Omental fat pad (tissue), 4 donors: ENCODE data around the gene SPAM1. TPM values are rescaled to one million over a fixed set of nuclear protein-coding genes. Genes with fewer than 3 reads are reported as not detected.

Source experiments
- ATAC-seq: fragments of 150-250 bp; one replicate; pipeline ENCODE4 v1.9.1; 2016; ENCODE audit warnings: mild to moderate bottlenecking, moderate library complexity; ENCODE audit not compliant: low FRiP score
- DNase-seq: peaks from one replicate; pipeline ENCODE4 v3.0.0-alpha.2; 2019; ENCODE audit warnings: low spot score
- CTCF ChIP-seq, 3 donors: fragments of 450-650 bp; IDR thresholded peaks; one replicate each; pipeline ENCODE4 v1.5.1; 2016 to 2017; ENCODE audit warnings: antibody characterized with exemption in 3 of 3, mild to moderate bottlenecking in 3 of 3, moderate library complexity in 2 of 3
- total RNA-seq, 4 donors: library from RNA; depleted of rRNA; stranded (reverse); fragments of >200 nt; gene quantifications; one replicate each; pipeline ENCODE4 v1.1.0, GENCODE V29; 2016

Gene SPAM1
- total RNA-seq, 4 donors from 2014 or later = not detected

GRCh38 chr7:123901101-123901500 lies 23.9 kb upstream of the SPAM1 start:
- ATAC-seq (no peak), DNase-seq (no peak)
- no peak for TF ChIP-seq CTCF (IDR thresholded peaks at IDR 0.05)

- ATAC-seq (no peak), DNase-seq (no peak)
- no peak for TF ChIP-seq CTCF (IDR thresholded peaks at IDR 0.05)
Observed at GRCh38 chr7:123905714-123906113, 19.3 kb upstream of the SPAM1 start.

- DNase-seq (no peak), ATAC-seq (no peak)
- TF ChIP-seq CTCF (IDR thresholded peaks at IDR 0.05) = no peak
Observed at GRCh38 chr7:123916240-123916724, 8.8 kb upstream of the SPAM1 start.

GRCh38 chr7:123917878-123918277 lies 7.2 kb upstream of the SPAM1 start:
- DNase-seq (no peak), ATAC-seq (no peak)
- no peak for TF ChIP-seq CTCF (IDR thresholded peaks at IDR 0.05)

- no peak for TF ChIP-seq CTCF (IDR thresholded peaks at IDR 0.05)
- ATAC-seq (no peak), DNase-seq (no peak)
Observed at GRCh38 chr7:123918309-123918708, 6.7 kb upstream of the SPAM1 start.

GRCh38 chr7:123923599-123923998 lies 1.4 kb upstream of the SPAM1 start:
- TF ChIP-seq CTCF (IDR thresholded peaks at IDR 0.05) = no peak
- DNase-seq (no peak), ATAC-seq (no peak)

- no peak for DNase-seq
- no peak for TF ChIP-seq CTCF (IDR thresholded peaks at IDR 0.05)
- ATAC-seq = no peak
Observed at GRCh38 chr7:123929107-123929506, 4.1 kb downstream of the SPAM1 start.
